Keratinocyte (primary cell): Measurements from ENCODE around the gene NCOR1. TPM values are rescaled to one million over a fixed set of nuclear protein-coding genes. Genes with fewer than 3 reads are reported as not detected.
A peak's percentile ranks its signal among the peaks of the same experiment; 100 is the strongest.

Experiments used
- DNase-seq: peaks from one replicate; pipeline ENCODE4 v3.0.0-alpha.2; 2011; ENCODE audit warnings: low read depth, missing footprints, low spot score
- FAIRE-seq: peaks from 2 replicates; lab custom pipeline; 2011; peaks lifted over from hg19 to GRCh38; lab: Jason Lieb, UNC
- H2AFZ ChIP-seq: 2 replicates; pipeline ENCODE4 v1.6.0; 2012; ENCODE audit warnings: low read length, control low read depth, inconsistent platforms; ENCODE audit not compliant: control insufficient read depth
- H3K27ac ChIP-seq: 2 replicates; pipeline ENCODE4 v1.5.1; 2011; ENCODE audit warnings: low read length; ENCODE audit not compliant: control insufficient read depth, insufficient read depth
- H3K27me3 ChIP-seq: 3 replicates; pipeline ENCODE4 v1.6.0; 2011; ENCODE audit warnings: low read length; ENCODE audit not compliant: control insufficient read depth, insufficient read depth; ENCODE audit errors: extremely low read depth
- H3K36me3 ChIP-seq, 2 experiments: 2 replicates in 1 of 2; 3 replicates in 1 of 2; pipeline ENCODE4 v1.5.1; 2011; ENCODE audit warnings: low read length in 2 of 2, mild to moderate bottlenecking in 1 of 2; ENCODE audit not compliant: control insufficient read depth in 2 of 2, insufficient read depth in 2 of 2; ENCODE audit errors: extremely low read depth in 1 of 2
- H3K4me1 ChIP-seq: 3 replicates; pipeline ENCODE4 v1.5.1; 2011; ENCODE audit warnings: low read length; ENCODE audit not compliant: control insufficient read depth, insufficient read depth; ENCODE audit errors: extremely low read depth
- H3K4me2 ChIP-seq: 3 replicates; pipeline ENCODE4 v1.6.0; 2011; ENCODE audit warnings: low read depth, low read length; ENCODE audit not compliant: control insufficient read depth, insufficient read depth; ENCODE audit errors: extremely low read depth
- H3K4me3 ChIP-seq, 3 experiments: fragments of 200-600 bp in 1 of 3; sonication (generic) in 1 of 3; 2 replicates in 2 of 3; 3 replicates in 1 of 3; pipeline ENCODE4 v1.5.1; 2011 to 2016; ENCODE audit warnings: low read length in 3 of 3, mild to moderate bottlenecking in 3 of 3, control low read depth in 2 of 3, inconsistent platforms in 1 of 3, low read depth in 1 of 3, mixed read lengths in 1 of 3, mixed run types in 1 of 3, moderate library complexity in 1 of 3; ENCODE audit not compliant: control insufficient read depth in 2 of 3, insufficient read depth in 2 of 3; ENCODE audit errors: extremely low read depth in 1 of 3
- H3K79me2 ChIP-seq: 2 replicates; pipeline ENCODE4 v1.6.0; 2012; ENCODE audit warnings: low read length; ENCODE audit not compliant: control insufficient read depth, insufficient read depth
- H3K9ac ChIP-seq: 3 replicates; pipeline ENCODE4 v1.6.0; 2011; ENCODE audit warnings: low read length; ENCODE audit not compliant: control insufficient read depth, insufficient read depth; ENCODE audit errors: extremely low read depth
- H3K9me1 ChIP-seq: 3 replicates; pipeline ENCODE4 v1.6.0; 2011; ENCODE audit warnings: low read length; ENCODE audit not compliant: control insufficient read depth, insufficient read depth; ENCODE audit errors: extremely low read depth
- H3K9me3 ChIP-seq: 2 replicates; pipeline ENCODE4 v1.5.1; 2012; ENCODE audit warnings: low read depth, low read length; ENCODE audit not compliant: control insufficient read depth
- H4K20me1 ChIP-seq: 3 replicates; pipeline ENCODE4 v1.6.0; 2011; ENCODE audit warnings: low read length; ENCODE audit not compliant: control insufficient read depth, insufficient read depth; ENCODE audit errors: extremely low read depth
- CTCF ChIP-seq, 3 experiments: IDR thresholded peaks in 1 of 3; conservative IDR thresholded peaks in 1 of 3; optimal IDR thresholded peaks in 1 of 3; 2 replicates in 2 of 3; 3 replicates in 1 of 3; pipeline versions ENCODE3 to v1.5.1; 2011; ENCODE audit warnings: low read length in 3 of 3, mild to moderate bottlenecking in 3 of 3, moderate library complexity in 2 of 3, control low read depth in 1 of 3, inconsistent platforms in 1 of 3; ENCODE audit not compliant: insufficient read depth in 2 of 3; ENCODE audit errors: extremely low read depth in 1 of 3
- EZH2 ChIP-seq: IDR thresholded peaks from one replicate; pipeline ENCODE4 v1.6.1; 2012; ENCODE audit warnings: inconsistent platforms, mild to moderate bottlenecking, low read length, moderate library complexity
- dilution Hi-C: fragments of 300-500 bp; cut with MboI; formaldehyde crosslinking; loops from one replicate; pipeline ENCODE4 v1.7.0; 2020; ENCODE audit warnings: low sequenced_read_pairs; ENCODE audit not compliant: extremely low pct_ligation_motif_present
- polyA plus RNA-seq, 5 experiments: library from polyadenylated mRNA; depleted of rRNA in 3 of 5; stranded (reverse) in 3 of 5; stranded (forward) in 1 of 5; unstranded in 1 of 5; fragments of >200 nt; gene quantifications; 1 replicate in 1 of 5; 2 replicates in 3 of 5; 3 replicates in 1 of 5; pipeline versions ENCODE4 v1.2.1 to v1.2.3, GENCODE V29; 2011 to 2012; ENCODE audit warnings: missing spikeins in 2 of 5, low read depth in 1 of 5, low replicate concordance in 1 of 5

The NCOR1 gene
- polyA plus RNA-seq, 1 donor (not counting 4 experiments of a cell fraction or from before 2014, with no cell fraction given), result 59.8 TPM

- H3K27me3 ChIP-seq, result no peaks in the 10 kb centered on the region
- H3K79me2 ChIP-seq, result peaks cover 56% of the 10 kb centered on the region
- dilution Hi-C loops, result no loop called here
- H3K9ac ChIP-seq, result no peak overlapping the region
- H3K4me3 ChIP-seq, result no peak overlapping the region
- H3K27ac ChIP-seq, result peak overlapping the region; percentile 42
- no peak for DNase-seq
- H3K4me2 ChIP-seq, result no peak overlapping the region
- H3K9me1 ChIP-seq, result no peaks in the 10 kb centered on the region
- H3K4me1 ChIP-seq, result peaks cover 20% of the 10 kb centered on the region
- FAIRE-seq, result no peak
- no peaks in the 10 kb centered on the region for H4K20me1 ChIP-seq
- TF ChIP-seq CTCF (optimal IDR thresholded peaks at IDR 0.05 in 1 of 3, IDR thresholded peaks at IDR 0.05 in 1 of 3, conservative IDR thresholded peaks at IDR 0.05 in 1 of 3; ENCODE audit: extremely low read depth in 1 of 3, insufficient read depth in 2 of 3, low read length in 3 of 3), result no peak
- no peak for TF ChIP-seq EZH2
- peaks cover 0 to 7% of the 10 kb centered on the region in 2 experiments for H3K36me3 ChIP-seq
- H3K9me3 ChIP-seq, result no peaks in the 10 kb centered on the region
- H2AFZ ChIP-seq, result no peak overlapping the region
These were observed 23.7 kb downstream of the NCOR1 start for GRCh38 chr17:16191604-16192003.

GRCh38 chr17:16190703-16191360, 24.5 kb downstream of the NCOR1 start:
- peaks cover 20% of the 10 kb centered on the region for H3K4me1 ChIP-seq
- peak overlapping the region; percentile 4 for H3K9ac ChIP-seq
- H3K4me3 ChIP-seq, result no peak overlapping the region
- H3K36me3 ChIP-seq, result peaks cover 1 to 7% of the 10 kb centered on the region in 2 experiments
- TF ChIP-seq CTCF (optimal IDR thresholded peaks at IDR 0.05 in 1 of 3, IDR thresholded peaks at IDR 0.05 in 1 of 3, conservative IDR thresholded peaks at IDR 0.05 in 1 of 3; ENCODE audit: extremely low read depth in 1 of 3, insufficient read depth in 2 of 3, low read length in 3 of 3) (no peak), EZH2 (no peak)
- peak overlapping the region; percentile 0 for H3K4me2 ChIP-seq
- DNase-seq, result no peak
- H2AFZ ChIP-seq, result no peak overlapping the region
- no peaks in the 10 kb centered on the region for H3K27me3 ChIP-seq
- no peak for FAIRE-seq
- peak overlapping the region; percentile 42 for H3K27ac ChIP-seq
- H3K79me2 ChIP-seq, result peaks cover 56% of the 10 kb centered on the region
- H3K9me1 ChIP-seq, result no peaks in the 10 kb centered on the region
- dilution Hi-C loops, result no loop called here
- H4K20me1 ChIP-seq, result no peaks in the 10 kb centered on the region
- no peaks in the 10 kb centered on the region for H3K9me3 ChIP-seq
